Stimulated activated CD8-positive, alpha-beta memory T cell treated with anti-CD3 and anti-CD28 coated beads, Interleukin-12 subunit alpha, Interleukin-12 subunit beta, amount 100 ng/mL, for 4 hours (primary cell): ENCODE results near the gene EGR1.
"Not testable (repeated sequence)": the region's sequence is repeated elsewhere in the genome, so short reads cannot be mapped to it uniquely, and the experiment has no call there.

Experiments used
- DNase-seq: peaks from one replicate; pipeline ENCODE4 v3.0.0-alpha.2; 2020; ENCODE audit warnings: low read depth

EGR1 gene

GRCh38 chr5:138469540-138470321 lies 4.5 kb downstream of the EGR1 start:
- DNase-seq, result no peak

GRCh38 chr5:138470322-138471051 lies 5.2 kb downstream of the EGR1 start:
- DNase-seq, result no peak

- DNase-seq, result no peak
Measured at GRCh38 chr5:138471052-138471361, 5.7 kb downstream of the EGR1 start.

GRCh38 chr5:138472353-138472752 lies 7.1 kb downstream of the EGR1 start:
- no peak for DNase-seq

GRCh38 chr5:138473151-138473550 lies 7.9 kb downstream of the EGR1 start:
- not testable (repeated sequence) for DNase-seq

GRCh38 chr5:138476918-138477317 lies 11.6 kb downstream of the EGR1 start:
- DNase-seq, result no peak

GRCh38 chr5:138482638-138483037 lies 17.4 kb downstream of the EGR1 start:
- DNase-seq, result no peak

- no peak for DNase-seq
Measured at GRCh38 chr5:138488481-138488945, 23.2 kb downstream of the EGR1 start.

- no peak for DNase-seq
Measured at GRCh38 chr5:138489683-138490061, 24.4 kb downstream of the EGR1 start.

GRCh38 chr5:138490648-138491283 lies 25.5 kb downstream of the EGR1 start:
- no peak for DNase-seq

- no peak for DNase-seq
Measured at GRCh38 chr5:138491284-138491648, 26.0 kb downstream of the EGR1 start.

- DNase-seq, result peak; percentile 77
Measured at GRCh38 chr5:138491669-138492559, 26.6 kb downstream of the EGR1 start.

GRCh38 chr5:138492560-138493045 lies 27.3 kb downstream of the EGR1 start:
- DNase-seq, result no peak

- no peak for DNase-seq
Measured at GRCh38 chr5:138495351-138495750, 30.1 kb downstream of the EGR1 start.

- DNase-seq, result no peak
Measured at GRCh38 chr5:138498376-138498775, 33.1 kb downstream of the EGR1 start.

GRCh38 chr5:138502121-138502520 lies 36.8 kb downstream of the EGR1 start:
- no peak for DNase-seq

GRCh38 chr5:138502521-138502920 lies 37.2 kb downstream of the EGR1 start:
- DNase-seq, result no peak

- DNase-seq, result no peak
Measured at GRCh38 chr5:138503487-138504270, 38.4 kb downstream of the EGR1 start.

- DNase-seq, result no peak
Measured at GRCh38 chr5:138504799-138505198, 39.5 kb downstream of the EGR1 start.

GRCh38 chr5:138506370-138507306 lies 41.4 kb downstream of the EGR1 start:
- DNase-seq, result no peak
